Measurements from ENCODE around the gene JAKMIP3. TPM values are rescaled to one million over a fixed set of nuclear protein-coding genes. Genes with fewer than 3 reads are reported as not detected.

The JAKMIP3 gene
- total and polyA plus RNA-seq, 10 of the 15 experiments (the other 5 are each of a cell fraction or from before 2014, with no cell fraction given) = 0.01 TPM; not detected in 7

- TF ChIP-seq SMC3 (IDR thresholded peaks at IDR 0.05; ENCODE audit: borderline replicate concordance, low read length) (no peak), GABPA (IDR thresholded peaks at IDR 0.05; ENCODE audit: low read depth) (no peak), KAT2A (conservative IDR thresholded peaks at IDR 0.05; ENCODE audit: control insufficient read depth, low read depth, low read length) (no peak), WRNIP1 (IDR thresholded peaks at IDR 0.05; ENCODE audit: borderline replicate concordance, low read depth, low read length) (no peak), CBFB (IDR thresholded peaks at IDR 0.05; ENCODE audit: low read depth) (no peak), ATF3 (IDR thresholded peaks at IDR 0.05; ENCODE audit: borderline replicate concordance, extremely low read depth, low read depth, low read length) (no peak), NFIC (IDR thresholded peaks at IDR 0.05; ENCODE audit: low read depth, low read length) (no peak), SIN3A (IDR thresholded peaks at IDR 0.05; ENCODE audit: low read depth, low read length) (no peak), CREM (IDR thresholded peaks at IDR 0.05; ENCODE audit: low read depth) (no peak), FOS (IDR thresholded peaks at IDR 0.05; ENCODE audit: borderline replicate concordance, extremely low read depth, insufficient read length) (no peak)
Measured at GRCh38 chr10:132105302-132105995, 39.7 kb downstream of the JAKMIP3 start (continued).

- no peaks in the 10 kb centered on the region for H3K4me1 ChIP-seq (ENCODE audit: control insufficient read depth, insufficient read depth, low read length)
- no peak overlapping the region for H3K4me2 ChIP-seq (ENCODE audit: control insufficient read depth, insufficient read depth)
- no peaks in the 10 kb centered on the region for H3K27me3 ChIP-seq (replicated peaks in 1 of 2; ENCODE audit: control insufficient read depth in 2 of 2, insufficient read depth in 2 of 2, low read length in 1 of 2)
- in situ Hi-C loops (cut with MboI) = no loop called here
- no peak overlapping the region for H3K9ac ChIP-seq (ENCODE audit: control insufficient read depth, insufficient read depth, low read length)
- BruUV-seq (replicated peaks) = no TSS peak
- no peaks in the 10 kb centered on the region for H3K79me2 ChIP-seq (ENCODE audit: control insufficient read depth, insufficient read depth, low read length)
- no peak overlapping the region for H2AFZ ChIP-seq (ENCODE audit: control insufficient read depth, low read depth, low read length)
- no peak for TF ChIP-seq HCFC1 (IDR thresholded peaks at IDR 0.05; ENCODE audit: low read length)
- no peak for TF ChIP-seq PAX5 (IDR thresholded peaks at IDR 0.05; ENCODE audit: borderline replicate concordance, low read depth, low read length)
- no peak for TF ChIP-seq POU2F2 (IDR thresholded peaks at IDR 0.05; ENCODE audit: borderline replicate concordance, low read depth, low read length)
- TF ChIP-seq CBFB (IDR thresholded peaks at IDR 0.05; ENCODE audit: low read depth) = no peak
- no peak for TF ChIP-seq ZNF384 (IDR thresholded peaks at IDR 0.05; ENCODE audit: borderline replicate concordance, low read depth, low read length)
- TF ChIP-seq TBL1XR1 (IDR thresholded peaks at IDR 0.05; ENCODE audit: low read depth, low read length) = no peak
- TF ChIP-seq EP300 (IDR thresholded peaks at IDR 0.05; ENCODE audit: borderline replicate concordance in 1 of 2, control insufficient read depth in 1 of 2, low read depth in 2 of 2, low read length in 2 of 2) = no peak
- no peak for TF ChIP-seq ZSCAN29 (IDR thresholded peaks at IDR 0.05)
- TF ChIP-seq FOXK2 (IDR thresholded peaks at IDR 0.05) = no peak
- H3K4me3 ChIP-seq = no peak overlapping the region
- no peak overlapping the region for H3K27ac ChIP-seq (ENCODE audit: control insufficient read depth, insufficient read depth)
- no peaks in the 10 kb centered on the region for H4K20me1 ChIP-seq (ENCODE audit: control insufficient read depth, insufficient read depth)
- 38% methylated on average over 14 of the region's 15 CpGs for WGBS (ENCODE audit: insufficient coverage, insufficient replicate concordance, low lambda C conversion rate, missing lambda C conversion rate)
- DNase-seq (ENCODE audit: low read depth, low spot score) (no peak), FAIRE-seq (no peak), ATAC-seq (no peak)
- ChIA-PET CTCF (no interaction called here), RAD21 (ENCODE audit: unreplicated experiment) (no interaction called here), SMC1A (ENCODE audit: uncharacterized antibody, unreplicated experiment) (no interaction called here), POLR2A (no interaction called here)
- no peaks in the 10 kb centered on the region for H3K36me3 ChIP-seq (ENCODE audit: control insufficient read depth in 2 of 2, insufficient read depth in 2 of 2, low read length in 1 of 2)
- H3K9me3 ChIP-seq (replicated peaks; ENCODE audit: control insufficient read depth, insufficient read depth, low read length) = no peaks in the 10 kb centered on the region
- intact Hi-C loops (cut with micrococcal nuclease; ENCODE audit: unreplicated experiment) = no loop called here
Measured at GRCh38 chr10:132106431-132106830, 40.7 kb downstream of the JAKMIP3 start.

Measured in GM12878 (cell line).